ENCODE results near the gene PRDM10. TPM values are rescaled to one million over a fixed set of nuclear protein-coding genes. Genes with fewer than 3 reads are reported as not detected.

PRDM10 gene
- total RNA-seq, 3 donors from 2014 or later: 12.1 to 17.9 (median 14.0) TPM

- DNase-seq (no peak), ATAC-seq (no peak)
- Histone ChIP-seq H3K4me1 (ENCODE audit: low read depth) (no peaks in the 10 kb centered on the region), H3K9me3 (no peaks in the 10 kb centered on the region), H3K4me3 (no peak overlapping the region), H3K36me3 (ENCODE audit: low read depth) (no peaks in the 10 kb centered on the region)
- TF ChIP-seq CTCF (IDR thresholded peaks at IDR 0.05): no peak
- intact Hi-C loops (cut with DNase I, micrococcal nuclease): no loop called here
Measured at GRCh38 chr11:129933262-129933661, 69.4 kb downstream of the PRDM10 start.

GRCh38 chr11:129932381-129933067 lies 70.1 kb downstream of the PRDM10 start:
- Histone ChIP-seq H3K9me3 (no peaks in the 10 kb centered on the region), H3K36me3 (ENCODE audit: low read depth) (no peaks in the 10 kb centered on the region), H3K4me3 (no peak overlapping the region), H3K4me1 (ENCODE audit: low read depth) (no peaks in the 10 kb centered on the region)
- intact Hi-C loops (cut with DNase I, micrococcal nuclease): no loop called here
- no peak for TF ChIP-seq CTCF (IDR thresholded peaks at IDR 0.05)
- DNase-seq (no peak), ATAC-seq (no peak)

GRCh38 chr11:129930743-129931142 lies 71.9 kb downstream of the PRDM10 start:
- TF ChIP-seq CTCF (IDR thresholded peaks at IDR 0.05): no peak
- intact Hi-C loops (cut with DNase I, micrococcal nuclease): no loop called here
- no peaks in the 10 kb centered on the region for H3K36me3 ChIP-seq (ENCODE audit: low read depth)
- no peaks in the 10 kb centered on the region for H3K9me3 ChIP-seq
- no peaks in the 10 kb centered on the region for H3K4me1 ChIP-seq (ENCODE audit: low read depth)
- no peak overlapping the region for H3K4me3 ChIP-seq
- DNase-seq (no peak), ATAC-seq (no peak)

- no peak overlapping the region for H3K4me3 ChIP-seq
- intact Hi-C loops (cut with DNase I, micrococcal nuclease): no loop called here
- no peaks in the 10 kb centered on the region for H3K4me1 ChIP-seq (ENCODE audit: low read depth)
- H3K9me3 ChIP-seq: no peaks in the 10 kb centered on the region
- no peak for TF ChIP-seq CTCF (IDR thresholded peaks at IDR 0.05)
- no peak for ATAC-seq
- no peak for DNase-seq
- no peaks in the 10 kb centered on the region for H3K36me3 ChIP-seq (ENCODE audit: low read depth)
Measured at GRCh38 chr11:129930296-129930695, 72.3 kb downstream of the PRDM10 start.

GRCh38 chr11:129929721-129930120 lies 72.9 kb downstream of the PRDM10 start:
- H3K4me3 ChIP-seq: no peak overlapping the region
- TF ChIP-seq CTCF (IDR thresholded peaks at IDR 0.05): no peak
- H3K9me3 ChIP-seq: no peaks in the 10 kb centered on the region
- DNase-seq (no peak), ATAC-seq (no peak)
- no peaks in the 10 kb centered on the region for H3K4me1 ChIP-seq (ENCODE audit: low read depth)
- intact Hi-C loops (cut with DNase I, micrococcal nuclease): no loop called here
- H3K36me3 ChIP-seq (ENCODE audit: low read depth): no peaks in the 10 kb centered on the region

Measured in mucosa of descending colon (tissue), 3 donors.